Esophagus squamous epithelium (tissue), 4 donors: ENCODE results near the gene PRKAR1B.

Source experiments
- CTCF ChIP-seq, 6 experiments: fragments of 450-650 bp in 4 of 6; fragments of 200-600 bp in 2 of 6; sonication (generic) in 2 of 6; IDR thresholded peaks; one replicate each; pipeline ENCODE4 v1.5.1; 2016 to 2019; ENCODE audit warnings: antibody characterized with exemption in 6 of 6, mild to moderate bottlenecking in 4 of 6, moderate library complexity in 4 of 6
- POLR2A ChIP-seq, 4 donors: fragments of 450-650 bp; IDR thresholded peaks; one replicate each; pipeline ENCODE4 v1.6.1; 2017; ENCODE audit warnings: antibody characterized with exemption in 4 of 4, mild to moderate bottlenecking in 4 of 4, moderate library complexity in 3 of 4

- no peak for TF ChIP-seq CTCF (IDR thresholded peaks at IDR 0.05)
- TF ChIP-seq POLR2A (IDR thresholded peaks at IDR 0.05), result no peak
Observed at GRCh38 chr7:587767-588166, 139.3 kb downstream of the PRKAR1B start.
